Large intestine (tissue), 3 donors: ENCODE results near the gene PKDCC. TPM values are rescaled to one million over a fixed set of nuclear protein-coding genes. Genes with fewer than 3 reads are reported as not detected.

Source experiments
- DNase-seq, 2 donors: peaks; one replicate each; pipeline versions ENCODE4 v3.0.0 to v3.0.0-alpha.2; 2013
- H3K27ac ChIP-seq: one replicate; pipeline ENCODE4 v1.5.1; 2013; ENCODE audit warnings: low read length
- H3K27me3 ChIP-seq: 2 replicates; pipeline ENCODE4 v1.6.1; 2013; ENCODE audit warnings: low read length; ENCODE audit not compliant: control insufficient read depth, insufficient read depth
- H3K36me3 ChIP-seq: 2 replicates; pipeline ENCODE4 v1.6.1; 2013; ENCODE audit warnings: low read length; ENCODE audit not compliant: control insufficient read depth, insufficient read depth
- H3K4me1 ChIP-seq: one replicate; pipeline ENCODE4 v1.6.1; 2013; ENCODE audit warnings: low read length; ENCODE audit not compliant: control insufficient read depth, insufficient read depth
- H3K4me3 ChIP-seq: one replicate; pipeline ENCODE4 v1.5.1; 2013; ENCODE audit warnings: low read length
- H3K9me3 ChIP-seq: one replicate; pipeline ENCODE4 v1.6.1; 2013; ENCODE audit warnings: mild to moderate bottlenecking, low read depth, low read length, moderate library complexity; ENCODE audit not compliant: control insufficient read depth
- WGBS: methylation state at CpG from one replicate; pipeline ENCODE4 v1.1.5; 2013; ENCODE audit warnings: low lambda C conversion rate; ENCODE audit not compliant: insufficient coverage; 5-methylcytosine and 5-hydroxymethylcytosine counted together
- polyA plus RNA-seq: library from polyadenylated mRNA; unstranded; fragments of 120-200 nt; gene quantifications from one replicate; pipeline ENCODE4 v1.2.1, GENCODE V29; 2013

The PKDCC gene
- polyA plus RNA-seq, 1 donor = 247 TPM

DNA sequence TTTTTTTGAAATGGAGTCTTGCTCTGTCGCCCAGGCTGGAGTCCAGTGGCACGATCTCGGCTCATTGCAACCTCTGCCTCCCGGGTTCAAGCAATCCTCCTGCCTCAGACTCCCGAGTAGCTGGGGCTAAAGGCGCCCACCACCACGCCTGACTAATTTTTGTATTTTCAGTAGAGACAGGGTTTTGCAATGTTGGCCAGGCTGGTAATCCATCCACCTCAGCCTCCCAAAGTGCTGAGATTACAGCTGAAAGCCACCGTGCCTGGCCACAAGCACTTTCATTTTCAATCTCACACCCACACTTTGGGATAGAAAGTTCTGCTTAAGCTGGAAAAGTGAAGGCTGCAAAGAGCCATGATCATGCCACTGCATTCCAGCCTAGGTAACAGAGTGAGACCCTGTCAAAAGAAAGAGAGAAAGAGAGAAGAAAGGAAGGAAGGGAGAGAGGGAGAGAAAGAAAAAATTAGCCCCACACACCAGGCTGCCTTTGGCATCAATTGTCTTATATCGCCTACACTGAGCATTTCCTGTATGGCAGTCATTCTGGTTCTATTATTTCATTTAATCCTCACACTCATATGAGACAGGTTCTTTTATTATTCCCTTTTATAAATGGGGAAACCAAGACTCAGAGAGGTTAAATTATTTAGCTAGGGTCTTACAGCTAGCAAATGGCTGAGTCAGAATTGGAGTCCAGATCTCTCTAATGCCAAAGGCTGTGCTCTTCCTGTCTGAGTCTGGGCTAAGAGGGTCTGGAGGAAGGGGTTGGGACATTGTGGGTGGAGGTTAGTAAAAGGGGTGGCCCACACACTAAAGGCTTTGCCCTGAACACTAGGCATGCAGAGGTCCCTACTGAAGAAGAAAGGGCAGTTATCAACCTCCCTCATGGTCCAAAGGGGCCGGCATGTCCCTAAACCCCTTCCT, 37.9 kb upstream of the PKDCC start:
- Histone ChIP-seq H3K27ac (no peak overlapping the region), H3K4me1 (no peaks in the 10 kb centered on the region), H3K4me3 (no peak overlapping the region), H3K36me3 (no peaks in the 10 kb centered on the region), H3K27me3 (no peaks in the 10 kb centered on the region), H3K9me3 (no peaks in the 10 kb centered on the region)
- WGBS = no CpG with 5 or more reads among the region's 10 CpGs
- DNase-seq = no peak

DNA sequence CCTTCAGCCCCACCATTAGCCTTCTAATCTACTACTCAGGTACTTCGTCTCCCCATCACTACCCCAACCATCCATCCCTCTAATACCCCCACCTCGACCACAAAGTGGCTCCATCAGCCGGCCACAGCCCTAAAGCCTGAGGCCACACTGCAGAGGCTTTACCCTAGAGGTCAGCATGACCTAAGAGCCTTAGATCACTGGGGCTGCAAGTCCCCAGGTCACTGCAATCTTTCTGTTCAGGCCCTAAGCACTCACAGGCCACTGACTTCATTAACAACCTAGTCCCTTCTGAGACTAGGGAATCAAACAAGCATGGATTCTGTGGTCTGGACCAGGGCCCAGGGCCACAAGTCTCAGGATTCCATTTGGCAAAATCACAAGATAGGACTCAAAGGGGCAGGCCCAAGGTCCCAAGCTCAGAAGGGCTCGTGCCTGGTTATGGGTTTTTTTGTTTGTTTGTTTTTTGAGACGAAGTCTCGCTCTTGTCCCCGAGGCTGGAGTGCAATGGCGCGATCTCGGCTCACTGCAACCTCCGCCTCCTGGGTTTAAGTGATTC, 37.0 kb upstream of the PKDCC start:
- Histone ChIP-seq H3K4me1 (no peaks in the 10 kb centered on the region), H3K27me3 (no peaks in the 10 kb centered on the region), H3K27ac (no peak overlapping the region), H3K4me3 (no peak overlapping the region), H3K36me3 (no peaks in the 10 kb centered on the region), H3K9me3 (peaks cover 7% of the 10 kb centered on the region)
- WGBS = no CpG with 5 or more reads among the region's 11 CpGs
- no peak for DNase-seq

DNA sequence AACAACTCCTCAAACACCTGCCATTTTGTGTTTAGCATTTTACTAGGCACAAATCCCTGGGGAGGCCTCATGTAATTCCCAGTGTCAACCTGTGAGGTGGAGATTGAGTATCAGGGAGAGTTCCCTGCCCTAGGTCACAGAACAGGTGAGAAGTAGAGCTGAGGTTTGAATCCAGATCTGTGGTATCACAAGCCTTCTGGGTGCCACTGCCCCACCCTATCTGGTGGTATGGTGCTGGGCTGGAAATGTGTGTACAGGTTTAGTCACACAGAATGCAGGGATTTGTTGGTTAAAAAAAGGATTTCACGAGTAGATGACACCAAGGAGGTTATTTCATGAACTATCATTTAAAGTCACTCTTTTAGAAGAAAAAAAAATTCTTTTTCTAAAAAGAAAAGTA, 35.7 kb upstream of the PKDCC start:
- H3K27ac ChIP-seq = no peak overlapping the region
- no peak for DNase-seq
- no peak overlapping the region for H3K4me3 ChIP-seq
- H3K27me3 ChIP-seq = no peaks in the 10 kb centered on the region
- no peaks in the 10 kb centered on the region for H3K36me3 ChIP-seq
- peaks cover 7% of the 10 kb centered on the region for H3K9me3 ChIP-seq
- no peaks in the 10 kb centered on the region for H3K4me1 ChIP-seq
- 83% methylated on average over 1 of the region's 1 CpG for WGBS

DNA sequence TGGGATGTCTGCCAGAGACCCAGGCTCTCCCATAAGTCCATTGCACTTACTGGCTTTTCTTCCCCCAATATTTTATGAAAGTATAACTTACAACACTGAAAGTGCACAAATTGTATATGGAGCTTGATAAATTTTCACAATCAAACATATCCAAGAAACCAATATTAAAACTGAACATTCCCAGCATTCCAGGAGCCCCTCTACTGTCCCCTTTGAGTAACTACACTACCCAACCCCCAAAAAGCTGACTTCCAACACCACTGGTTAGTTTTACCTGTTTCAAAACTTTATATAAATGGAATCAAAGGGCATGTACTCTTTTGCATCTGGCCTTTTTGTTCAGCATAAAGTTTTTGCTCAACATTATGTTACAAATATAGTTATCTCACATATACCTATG, 35.2 kb upstream of the PKDCC start:
- H3K4me1 ChIP-seq = no peaks in the 10 kb centered on the region
- no peak for DNase-seq
- H3K36me3 ChIP-seq = no peaks in the 10 kb centered on the region
- H3K9me3 ChIP-seq = peaks cover 7% of the 10 kb centered on the region
- H3K4me3 ChIP-seq = no peak overlapping the region
- no peaks in the 10 kb centered on the region for H3K27me3 ChIP-seq
- no peak overlapping the region for H3K27ac ChIP-seq

DNA sequence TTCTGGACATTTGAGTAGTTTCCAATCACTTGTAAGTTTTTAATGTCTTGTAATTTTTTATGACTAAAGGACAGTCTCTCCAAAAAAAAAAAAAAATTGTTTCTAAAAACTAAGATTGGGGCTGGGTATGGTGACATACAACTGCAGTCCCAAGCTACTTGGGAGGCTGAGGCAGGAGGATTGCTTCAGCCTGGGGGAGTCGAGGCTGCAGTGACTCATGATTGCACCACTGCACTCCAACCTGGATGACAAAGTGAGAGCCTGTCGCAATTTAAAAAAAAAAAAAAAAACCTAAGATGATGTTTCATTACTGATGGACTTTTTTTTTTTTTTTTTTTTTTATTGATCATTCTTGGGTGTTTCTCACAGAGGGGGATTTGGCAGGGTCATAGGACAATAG, 34.4 kb upstream of the PKDCC start:
- no CpG with 5 or more reads among the region's 2 CpGs for WGBS

DNA sequence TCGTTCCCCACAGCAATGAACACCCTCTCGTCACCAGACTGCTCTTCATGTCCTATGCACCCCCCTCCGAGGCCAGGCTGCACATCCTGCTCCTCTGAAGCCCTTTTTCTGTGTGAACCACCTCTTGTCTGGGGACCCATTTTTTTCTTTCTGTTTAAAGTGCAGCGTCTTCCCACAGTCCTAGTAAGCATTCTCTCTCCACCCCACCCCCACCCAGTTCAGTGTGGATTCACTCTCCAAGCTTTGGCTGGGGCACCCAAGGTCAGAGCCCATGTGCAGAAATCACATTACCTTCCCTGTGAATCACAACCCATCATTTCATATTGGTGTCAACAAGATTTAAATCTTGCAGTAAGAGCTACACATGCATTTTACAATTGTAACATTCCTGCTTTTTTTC, 26.4 kb upstream of the PKDCC start:
- no peaks in the 10 kb centered on the region for H3K4me1 ChIP-seq
- no peaks in the 10 kb centered on the region for H3K27me3 ChIP-seq
- H3K27ac ChIP-seq = no peak overlapping the region
- no peaks in the 10 kb centered on the region for H3K36me3 ChIP-seq
- H3K9me3 ChIP-seq = no peaks in the 10 kb centered on the region
- WGBS = 61% methylated on average over 2 of the region's 4 CpGs
- no peak overlapping the region for H3K4me3 ChIP-seq
- DNase-seq = no peak

More for the DNA sequence above, 34.4 kb upstream of the PKDCC start:
- no peak for DNase-seq
- Histone ChIP-seq H3K27ac (no peak overlapping the region), H3K27me3 (no peaks in the 10 kb centered on the region), H3K4me3 (no peak overlapping the region), H3K9me3 (peaks cover 7% of the 10 kb centered on the region), H3K4me1 (no peaks in the 10 kb centered on the region), H3K36me3 (no peaks in the 10 kb centered on the region)

DNA sequence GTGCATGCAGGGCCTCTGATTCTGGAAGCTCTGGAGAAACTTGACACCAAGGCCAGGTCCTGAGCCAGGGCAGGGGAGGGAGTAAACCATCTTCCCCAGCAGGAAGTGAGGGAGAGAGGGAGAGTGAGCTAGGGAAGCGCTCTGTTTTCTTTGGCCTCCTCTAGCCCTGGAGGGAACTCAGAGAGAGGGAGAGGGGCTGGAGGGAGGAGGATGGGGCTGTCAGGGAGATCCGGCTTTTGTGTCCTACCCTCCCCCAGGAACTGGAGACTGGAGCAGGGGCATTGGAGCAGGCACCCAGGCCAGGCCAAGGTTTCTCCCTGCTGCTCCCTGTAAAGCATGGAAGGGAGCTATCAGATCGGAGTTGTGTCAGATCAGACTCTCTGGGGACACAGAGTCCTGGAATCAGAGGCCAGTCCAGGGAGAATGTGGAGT, 22.7 kb upstream of the PKDCC start:
- no CpG with 5 or more reads among the region's 3 CpGs for WGBS

DNA sequence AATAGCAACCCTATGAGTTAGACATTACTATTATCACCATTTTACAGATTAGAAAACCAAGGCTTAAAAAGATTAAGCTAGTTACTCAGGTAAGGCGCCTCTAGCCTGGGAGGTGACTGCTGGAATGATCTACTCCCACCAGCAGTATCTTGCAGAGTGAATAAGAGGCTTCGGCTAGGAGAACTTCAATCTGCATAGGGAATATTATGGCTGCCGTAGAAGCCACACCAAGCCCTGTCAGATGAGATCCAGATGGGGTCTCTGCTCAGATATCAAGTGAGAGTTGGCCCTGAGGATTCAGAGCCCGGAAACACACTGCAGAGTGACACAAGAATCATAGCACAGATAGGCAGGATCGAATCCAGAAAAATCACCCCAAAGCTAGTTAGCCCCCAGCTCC, 21.5 kb upstream of the PKDCC start:
- H3K27me3 ChIP-seq = no peaks in the 10 kb centered on the region
- no peak overlapping the region for H3K27ac ChIP-seq
- peaks cover 11% of the 10 kb centered on the region for H3K4me1 ChIP-seq
- no peaks in the 10 kb centered on the region for H3K9me3 ChIP-seq
- no CpG with 5 or more reads among the region's 5 CpGs for WGBS
- DNase-seq = no peak
- H3K4me3 ChIP-seq = no peak overlapping the region
- H3K36me3 ChIP-seq = no peaks in the 10 kb centered on the region

More for the DNA sequence above, 22.7 kb upstream of the PKDCC start:
- Histone ChIP-seq H3K9me3 (no peaks in the 10 kb centered on the region), H3K27ac (peak overlapping the region; percentile 17), H3K27me3 (no peaks in the 10 kb centered on the region), H3K4me3 (no peak overlapping the region), H3K4me1 (peaks cover 7% of the 10 kb centered on the region), H3K36me3 (no peaks in the 10 kb centered on the region)
- no peak for DNase-seq

DNA sequence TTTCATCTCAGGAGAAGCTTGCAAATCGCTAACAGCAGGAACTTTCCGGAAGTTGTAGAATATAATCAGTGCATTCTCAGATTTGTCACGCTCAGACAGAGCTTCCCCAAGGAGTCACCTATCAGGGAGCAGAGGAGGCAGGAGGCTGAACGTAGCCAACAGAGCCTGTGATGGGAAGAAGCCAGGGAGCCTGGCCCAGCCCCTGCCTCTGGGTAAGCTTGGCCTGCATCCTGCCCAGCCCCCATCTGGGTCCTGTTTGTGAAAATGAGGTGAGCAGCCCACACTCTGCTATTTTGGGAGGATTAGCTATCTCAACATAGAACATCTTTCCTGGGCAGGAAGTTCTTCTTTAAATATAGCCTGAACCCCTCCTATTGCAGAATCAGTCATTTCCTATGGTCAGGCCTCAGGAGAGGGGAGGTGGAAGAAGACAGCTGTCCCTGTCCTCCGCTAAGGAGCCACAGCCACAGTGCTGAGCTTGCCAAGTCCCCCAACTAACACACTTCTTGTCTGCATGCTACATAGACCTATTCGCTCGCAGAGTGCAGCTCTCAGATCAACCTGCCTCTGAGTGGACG, 19.2 kb upstream of the PKDCC start:
- peaks cover 11% of the 10 kb centered on the region for H3K4me1 ChIP-seq
- DNase-seq = no peak
- H3K36me3 ChIP-seq = no peaks in the 10 kb centered on the region
- no peak overlapping the region for H3K4me3 ChIP-seq
- H3K9me3 ChIP-seq = no peaks in the 10 kb centered on the region
- no peaks in the 10 kb centered on the region for H3K27me3 ChIP-seq
- no CpG with 5 or more reads among the region's 8 CpGs for WGBS
- H3K27ac ChIP-seq = peak overlapping the region; percentile 32

DNA sequence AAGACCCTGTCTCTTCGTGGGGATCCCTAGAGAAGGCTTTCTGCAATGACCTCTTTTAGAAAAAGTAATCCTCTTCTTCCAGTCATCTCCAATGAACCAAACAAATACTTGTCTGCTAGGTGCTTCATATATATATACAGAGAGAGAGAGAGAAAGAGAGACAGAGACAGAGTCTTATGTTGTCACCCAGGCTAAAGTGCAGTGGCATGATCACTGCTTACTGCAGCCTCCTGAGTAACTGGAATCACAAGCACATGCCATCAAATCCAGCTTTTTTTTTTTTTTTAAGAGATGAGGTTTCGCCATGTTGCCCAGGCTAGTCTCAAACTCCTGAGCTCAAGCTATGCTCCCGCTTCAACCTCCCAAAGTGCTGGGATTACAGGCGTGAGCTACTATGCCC, 18.6 kb upstream of the PKDCC start:
- WGBS = 90% methylated on average over 2 of the region's 4 CpGs

More for the DNA sequence above, 18.6 kb upstream of the PKDCC start:
- peaks cover 11% of the 10 kb centered on the region for H3K4me1 ChIP-seq
- peak in 1 of 2 donors; percentile 50 for DNase-seq
- H3K27me3 ChIP-seq = no peaks in the 10 kb centered on the region
- peak overlapping the region; percentile 32 for H3K27ac ChIP-seq
- no peak overlapping the region for H3K4me3 ChIP-seq
- H3K36me3 ChIP-seq = no peaks in the 10 kb centered on the region
- H3K9me3 ChIP-seq = no peaks in the 10 kb centered on the region
